ENCODE results near the gene OAS3.

The OAS3 gene

GRCh38 chr12:113003636-113004035 lies 65.4 kb downstream of the OAS3 start:
- H3K4me3 ChIP-seq (ENCODE audit: low read length): no peak overlapping the region
- TF ChIP-seq CTCF (conservative IDR thresholded peaks at IDR 0.05; ENCODE audit: low read length): no peak
- DNase-seq (ENCODE audit: low read depth): no peak

- DNase-seq (ENCODE audit: low read depth): peak; percentile 3
- TF ChIP-seq CTCF (conservative IDR thresholded peaks at IDR 0.05; ENCODE audit: low read length): peak; percentile 39
- H3K4me3 ChIP-seq (ENCODE audit: low read length): no peak overlapping the region
These were observed 67.5 kb downstream of the OAS3 start for GRCh38 chr12:113005762-113006161.

- DNase-seq (ENCODE audit: low read depth): no peak
- H3K4me3 ChIP-seq (ENCODE audit: low read length): no peak overlapping the region
- no peak for TF ChIP-seq CTCF (conservative IDR thresholded peaks at IDR 0.05; ENCODE audit: low read length)
These were observed 67.9 kb downstream of the OAS3 start for GRCh38 chr12:113006206-113006605.

- H3K4me3 ChIP-seq (ENCODE audit: low read length): no peak overlapping the region
- TF ChIP-seq CTCF (conservative IDR thresholded peaks at IDR 0.05; ENCODE audit: low read length): no peak
- no peak for DNase-seq (ENCODE audit: low read depth)
These were observed 68.4 kb downstream of the OAS3 start for GRCh38 chr12:113006641-113007040.

- TF ChIP-seq CTCF (conservative IDR thresholded peaks at IDR 0.05; ENCODE audit: low read length): no peak
- peak; percentile 54 for DNase-seq (ENCODE audit: low read depth)
- H3K4me3 ChIP-seq (ENCODE audit: low read length): no peak overlapping the region
These were observed 68.9 kb downstream of the OAS3 start for GRCh38 chr12:113007166-113007565.

- H3K4me3 ChIP-seq (ENCODE audit: low read length): no peak overlapping the region
- no peak for TF ChIP-seq CTCF (conservative IDR thresholded peaks at IDR 0.05; ENCODE audit: low read length)
- no peak for DNase-seq (ENCODE audit: low read depth)
These were observed 72.4 kb downstream of the OAS3 start for GRCh38 chr12:113010701-113011100.

GRCh38 chr12:113014565-113014964 lies 76.3 kb downstream of the OAS3 start:
- TF ChIP-seq CTCF (conservative IDR thresholded peaks at IDR 0.05; ENCODE audit: low read length): no peak
- no peak overlapping the region for H3K4me3 ChIP-seq (ENCODE audit: low read length)
- no peak for DNase-seq (ENCODE audit: low read depth)

Data from AG10803 (cell line).